DMS79 (cell line): Measurements from ENCODE around the gene SERINC5.
A peak's percentile ranks its signal among the peaks of the same experiment; 100 is the strongest.
"Not testable (repeated sequence)": the region's sequence is repeated elsewhere in the genome, so short reads cannot be mapped to it uniquely, and the experiment has no call there.

Source experiments
- DNase-seq: peaks from one replicate; lab custom pipeline; 2025; lab: John Stamatoyannopoulos, UW

Gene SERINC5

DNA sequence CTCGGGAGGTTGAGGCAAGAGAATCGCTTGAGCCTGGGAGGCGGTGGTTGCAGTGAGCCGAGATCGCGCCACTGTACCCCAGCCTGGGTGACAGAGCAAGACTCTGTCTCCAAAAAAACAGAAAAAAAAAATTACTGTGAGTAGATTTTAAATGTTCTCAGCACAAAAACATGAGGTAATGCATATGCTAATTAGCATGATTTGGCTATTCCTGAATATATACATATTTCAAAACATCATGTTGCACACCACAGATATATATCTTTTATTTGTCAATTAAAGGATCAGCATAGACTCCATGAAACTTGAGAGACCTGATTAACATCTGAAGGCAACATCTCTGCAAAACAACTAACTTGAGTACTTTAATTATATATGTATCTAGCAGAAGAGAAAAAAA lies 117.4 kb downstream of the SERINC5 start:
- no peak for DNase-seq

DNA sequence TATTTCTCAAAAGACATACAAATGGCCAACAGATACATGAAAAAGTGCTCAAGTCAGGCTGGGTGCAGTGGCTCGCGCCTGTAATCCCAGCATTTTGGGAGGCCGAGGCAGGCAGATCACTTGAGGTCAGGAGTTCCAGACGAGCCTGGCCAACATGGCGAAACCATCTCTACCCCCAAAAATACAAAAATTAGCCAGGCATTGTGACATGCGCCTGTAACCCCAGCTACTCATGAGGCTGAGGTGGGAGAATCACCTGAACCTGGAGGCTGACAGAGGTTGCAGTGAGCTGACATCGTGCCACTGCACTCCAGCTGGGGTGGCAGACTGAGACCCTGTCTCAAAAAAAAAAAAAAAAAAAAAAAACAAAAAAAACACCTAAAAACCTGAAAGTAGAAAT lies 119.0 kb downstream of the SERINC5 start:
- not testable (repeated sequence) for DNase-seq

DNA sequence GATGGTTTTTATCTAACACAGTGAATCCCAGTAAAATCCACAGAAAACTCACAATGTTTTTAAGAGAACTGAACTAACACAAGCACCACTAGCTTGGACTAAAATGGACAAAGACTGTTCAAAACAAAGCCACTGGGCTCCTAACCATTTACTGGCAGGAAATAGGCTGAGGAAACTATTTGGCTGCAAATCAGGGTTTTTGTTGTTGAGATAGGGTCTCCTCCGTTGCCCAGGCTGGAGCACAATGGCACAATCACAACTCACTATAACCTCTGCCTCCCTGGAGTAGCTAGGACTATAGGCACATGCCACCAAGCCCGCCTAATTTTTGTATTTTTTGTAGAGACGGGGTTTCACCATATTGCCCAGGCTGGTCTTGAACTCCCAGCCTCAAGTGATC lies 121.0 kb downstream of the SERINC5 start:
- no peak for DNase-seq

DNA sequence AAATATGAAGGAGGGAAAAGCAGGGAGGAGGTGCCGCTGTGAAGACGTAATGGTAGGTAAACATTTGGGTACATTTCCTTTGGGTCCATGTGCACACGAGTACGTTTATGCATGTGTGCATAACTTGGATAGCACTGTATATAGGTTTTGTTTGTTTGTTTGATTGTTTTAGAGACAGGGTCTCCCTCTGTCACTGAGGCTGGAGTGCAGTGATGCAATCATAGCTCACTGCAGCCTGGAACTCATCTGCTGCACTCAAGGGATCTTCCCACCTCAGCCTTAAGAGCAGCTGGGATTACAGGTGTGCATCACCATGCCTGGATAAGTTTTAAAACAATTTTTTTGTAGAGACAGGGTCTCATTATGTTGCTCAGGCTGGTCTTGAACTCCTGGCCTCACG lies 126.7 kb downstream of the SERINC5 start:
- DNase-seq, result no peak

DNA sequence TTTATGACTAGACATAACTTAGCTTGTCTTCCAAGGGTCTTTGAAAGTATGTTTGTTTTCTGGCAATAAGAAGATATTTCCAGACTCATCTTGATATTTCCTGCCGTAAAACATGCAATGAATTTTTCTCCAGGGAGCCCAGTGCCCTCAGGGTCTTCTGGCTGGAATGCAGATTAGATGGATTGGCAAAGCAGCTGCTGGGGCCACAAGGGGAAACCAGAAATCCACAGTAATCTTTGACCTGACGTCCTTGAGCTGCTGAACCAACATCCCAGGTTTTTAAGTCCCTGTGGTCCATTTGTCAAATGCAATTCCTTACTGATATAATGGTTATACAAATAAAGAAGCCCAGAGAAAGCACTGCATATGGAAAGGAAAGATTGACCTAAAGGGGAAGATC lies 127.7 kb downstream of the SERINC5 start:
- no peak for DNase-seq

DNA sequence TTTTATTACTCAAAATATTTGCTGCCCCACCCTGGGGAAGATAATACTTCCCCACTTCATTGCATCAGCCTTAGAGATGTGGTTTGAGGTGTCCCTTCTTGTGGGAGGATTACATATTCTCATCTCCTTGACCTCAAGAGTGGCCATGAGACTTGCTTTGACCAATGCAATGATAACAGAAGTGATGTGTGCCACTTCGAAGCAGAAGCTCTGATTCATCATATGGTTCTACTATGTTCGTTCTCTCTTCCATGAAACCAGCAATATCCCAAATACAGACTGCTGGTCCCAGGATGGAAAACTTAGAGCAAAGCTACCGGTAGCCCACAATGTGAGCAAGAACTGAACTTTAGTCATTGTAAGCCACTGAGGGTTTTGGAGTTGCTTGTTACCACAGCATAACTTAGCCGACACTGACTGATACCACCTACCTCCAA lies 128.7 kb downstream of the SERINC5 start:
- no peak for DNase-seq

DNA sequence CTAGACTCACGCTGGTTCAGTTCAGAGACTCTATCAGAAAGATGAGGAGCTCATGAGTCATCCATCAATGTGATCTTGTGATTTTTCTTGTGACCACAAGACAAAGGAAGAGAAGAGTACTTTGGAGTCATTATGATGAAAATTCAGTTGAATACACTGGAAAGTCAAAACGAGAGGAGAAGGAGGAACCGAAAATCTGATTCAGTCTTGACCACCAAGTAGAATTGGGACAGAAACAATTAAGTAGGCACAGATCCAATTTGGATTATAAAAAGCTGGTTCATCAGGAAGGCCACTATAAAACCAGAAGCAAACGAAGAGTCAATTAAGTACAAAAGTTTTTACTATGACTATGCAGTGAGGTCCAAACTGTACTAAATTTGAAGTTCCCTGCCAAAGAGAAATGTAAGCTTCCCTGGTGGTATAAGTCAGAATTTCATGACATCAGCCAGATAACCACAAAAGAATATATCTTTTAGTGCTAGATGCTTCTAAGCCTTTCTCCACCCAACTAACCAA lies 129.8 kb downstream of the SERINC5 start:
- no peak for DNase-seq

DNA sequence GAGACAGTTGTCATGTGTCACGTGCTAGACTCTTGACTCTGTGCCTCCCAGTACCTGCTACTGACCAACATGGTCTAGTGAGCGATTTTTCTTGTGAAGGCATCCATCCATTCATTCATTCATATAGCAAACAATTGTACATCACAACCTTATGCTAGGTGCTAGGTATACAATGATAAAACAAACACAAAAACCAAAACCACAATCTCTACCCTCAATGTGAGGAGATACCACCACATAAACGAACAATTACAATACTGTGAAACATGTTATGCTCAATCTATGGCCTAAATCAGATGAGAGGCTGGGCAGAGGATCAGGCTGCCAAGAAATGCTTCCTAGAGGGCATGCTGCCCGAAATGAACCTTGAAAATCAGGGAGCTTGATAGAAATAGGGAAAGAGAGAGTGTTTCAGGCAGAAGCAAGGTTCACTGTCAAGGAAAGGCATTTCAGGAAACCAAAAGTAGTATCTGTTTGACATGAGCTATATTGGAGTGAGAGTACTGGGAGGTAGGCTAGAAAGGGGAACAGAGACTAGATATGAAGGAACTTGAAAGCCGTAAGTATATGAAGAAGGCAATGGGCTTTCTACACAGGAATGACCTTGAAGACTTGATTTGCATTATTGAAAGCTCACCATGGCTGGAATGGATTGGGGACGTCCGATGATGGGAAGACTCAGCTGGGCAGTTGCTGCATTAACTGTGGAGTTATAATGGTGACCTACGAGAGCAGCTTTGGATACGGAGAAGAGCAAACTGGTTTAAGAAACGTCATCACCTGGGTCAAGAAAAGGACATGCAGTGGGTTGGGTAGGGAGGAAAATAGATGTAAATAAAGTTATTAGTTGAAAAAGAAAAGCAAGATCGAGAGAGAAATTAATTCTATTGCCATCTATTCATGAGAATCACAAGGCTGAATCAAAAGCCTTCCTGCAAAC lies 130.6 kb downstream of the SERINC5 start:
- DNase-seq, result no peak

DNA sequence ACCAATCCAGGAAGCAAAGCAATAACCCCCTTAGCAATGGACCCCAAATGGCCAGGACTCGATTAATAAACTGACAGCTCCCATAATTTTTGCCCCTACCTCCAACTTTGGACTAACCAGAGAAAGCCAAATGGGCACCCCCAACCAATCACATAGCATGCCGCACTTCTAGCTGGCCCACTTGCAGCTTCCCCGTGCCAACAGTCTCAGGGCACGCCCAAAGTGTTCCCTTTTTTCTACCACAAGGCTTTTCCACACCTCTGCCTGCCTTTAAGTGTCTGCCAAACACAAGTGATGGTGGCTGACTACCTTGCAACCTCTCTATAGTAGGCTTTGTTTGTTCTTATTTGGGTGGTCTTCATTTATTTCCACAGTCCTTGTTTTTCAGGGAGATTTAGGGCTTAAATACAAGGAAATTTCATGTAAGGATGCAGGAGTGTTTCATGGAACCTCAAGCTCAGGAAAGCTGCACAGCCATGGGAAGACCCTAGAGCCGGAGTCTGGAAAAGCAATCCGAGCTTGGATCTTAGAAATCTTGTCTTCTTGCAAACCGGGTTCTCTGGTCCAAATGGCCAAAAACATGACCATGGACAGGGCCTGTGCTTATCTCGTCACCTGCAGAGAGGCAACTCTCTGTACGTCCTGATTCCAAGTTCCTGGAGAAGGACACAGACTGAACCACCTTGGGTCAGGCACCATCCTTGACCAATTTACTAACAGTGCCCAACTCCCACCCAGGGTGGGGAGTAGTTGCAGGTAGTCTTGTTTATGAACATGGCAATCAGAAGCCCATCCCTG lies 131.5 kb downstream of the SERINC5 start:
- DNase-seq, result no peak

DNA sequence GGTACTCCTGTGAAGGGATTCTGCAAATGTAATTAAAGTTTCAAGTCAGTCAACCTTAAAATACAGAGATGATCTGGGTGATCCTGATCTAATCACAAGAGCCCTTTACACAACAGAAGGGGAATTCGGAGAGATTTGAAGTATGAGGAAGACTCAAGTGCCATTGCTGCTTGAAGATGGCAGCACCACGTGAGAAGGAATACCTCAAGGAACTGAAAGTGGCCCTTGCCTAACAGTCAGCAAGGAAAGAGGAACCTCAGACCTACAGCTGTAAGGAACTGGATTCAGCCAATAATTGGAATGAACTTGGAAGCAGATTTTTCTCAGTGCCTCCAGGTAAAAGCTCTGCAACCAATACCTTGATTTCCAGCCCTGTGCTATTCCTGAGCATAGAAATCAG lies 133.3 kb downstream of the SERINC5 start:
- DNase-seq, result no peak

DNA sequence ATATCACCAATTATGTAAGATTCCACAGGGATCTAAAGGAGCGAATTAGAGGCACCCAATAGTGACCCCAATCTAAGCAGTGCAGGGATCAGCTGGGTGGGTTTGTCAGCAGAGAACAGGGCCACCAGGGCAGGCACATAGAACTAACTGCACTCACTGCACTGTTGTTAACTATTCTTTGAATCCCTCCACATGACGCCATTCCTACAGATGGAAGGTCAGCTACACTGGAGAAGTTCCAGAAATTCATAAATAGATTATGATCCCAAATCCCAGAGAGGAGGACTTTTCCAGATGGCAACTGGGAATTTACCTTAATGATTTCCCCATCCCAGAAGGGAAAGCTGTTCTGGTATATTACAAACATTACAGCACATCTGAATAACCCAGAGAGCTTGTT lies 136.5 kb downstream of the SERINC5 start:
- DNase-seq, result no peak

DNA sequence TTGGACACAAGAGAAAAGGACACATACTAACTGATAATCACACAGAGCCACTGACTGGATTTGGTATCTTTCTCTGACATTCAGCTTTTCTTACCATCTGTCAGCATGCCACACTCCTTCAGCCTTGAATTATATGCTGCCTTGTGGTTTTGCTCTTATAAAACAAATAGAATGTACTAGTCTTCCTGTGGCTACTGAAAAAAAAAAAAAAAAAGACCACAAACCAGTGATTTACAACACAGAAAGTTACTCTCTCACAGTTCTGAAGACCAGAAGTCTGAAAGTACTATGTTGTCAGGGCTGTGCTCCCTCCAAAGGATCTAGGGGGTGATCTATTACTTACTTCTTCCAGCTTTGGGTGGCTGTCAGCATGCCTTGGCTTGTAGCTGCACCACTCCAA lies 138.4 kb downstream of the SERINC5 start:
- DNase-seq, result no peak

DNA sequence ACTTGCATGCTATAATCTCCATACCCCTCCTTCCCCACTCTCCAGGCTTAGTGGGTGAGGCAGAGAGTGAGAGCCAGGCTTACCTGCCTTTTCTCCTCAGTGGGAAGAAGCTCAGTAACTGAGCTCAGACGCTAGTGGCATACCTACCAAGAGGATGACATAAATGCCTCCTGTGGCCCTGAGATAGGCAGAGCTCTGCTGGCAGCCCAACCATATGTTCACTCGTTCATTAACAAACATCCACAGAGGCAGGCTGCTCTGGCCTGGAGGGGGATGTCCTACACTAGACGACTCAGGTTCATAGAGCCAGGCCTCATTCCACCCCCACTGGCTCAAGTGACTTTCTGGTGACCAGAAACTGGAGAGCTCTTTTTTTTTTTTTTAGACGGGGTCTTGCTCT lies 139.4 kb downstream of the SERINC5 start:
- no peak for DNase-seq

DNA sequence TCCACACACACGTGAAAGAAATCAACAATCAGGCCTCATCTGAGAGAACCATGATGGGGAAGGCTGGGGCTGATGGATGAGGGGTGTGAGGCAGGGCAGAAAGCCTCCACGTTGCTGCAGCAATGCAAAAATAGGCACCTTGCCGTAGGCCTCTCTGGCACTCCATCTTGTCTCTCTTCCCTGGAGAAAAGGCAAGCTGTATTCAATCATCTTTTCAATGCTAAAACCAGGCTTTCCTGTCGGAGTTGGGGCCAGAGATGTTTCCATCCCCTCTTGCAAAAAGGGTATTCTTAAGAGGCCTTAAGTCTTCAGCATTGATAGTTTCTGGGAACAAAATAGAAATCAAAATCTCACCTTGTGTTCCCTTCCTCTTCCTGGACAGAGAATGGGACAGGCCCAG lies 139.8 kb downstream of the SERINC5 start:
- DNase-seq, result no peak

DNA sequence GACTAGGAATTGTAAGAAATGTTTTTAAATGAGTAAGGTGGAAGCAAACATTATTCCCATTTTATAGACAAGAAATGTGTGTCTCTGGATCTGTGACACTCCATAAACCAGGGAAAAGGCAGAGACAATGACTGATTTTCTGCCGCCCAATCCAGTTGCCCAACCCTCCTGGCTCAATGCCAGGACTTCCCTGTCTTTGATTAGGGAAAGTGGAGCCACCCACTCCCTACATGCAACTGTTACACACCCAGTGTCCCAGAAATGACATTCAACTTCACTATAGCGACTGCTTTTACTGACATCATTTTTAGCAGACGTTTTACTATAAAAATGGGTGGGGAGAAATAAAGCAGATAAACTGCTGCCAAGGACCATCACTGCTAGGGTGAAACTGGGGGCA lies 141.0 kb downstream of the SERINC5 start:
- DNase-seq, result no peak

DNA sequence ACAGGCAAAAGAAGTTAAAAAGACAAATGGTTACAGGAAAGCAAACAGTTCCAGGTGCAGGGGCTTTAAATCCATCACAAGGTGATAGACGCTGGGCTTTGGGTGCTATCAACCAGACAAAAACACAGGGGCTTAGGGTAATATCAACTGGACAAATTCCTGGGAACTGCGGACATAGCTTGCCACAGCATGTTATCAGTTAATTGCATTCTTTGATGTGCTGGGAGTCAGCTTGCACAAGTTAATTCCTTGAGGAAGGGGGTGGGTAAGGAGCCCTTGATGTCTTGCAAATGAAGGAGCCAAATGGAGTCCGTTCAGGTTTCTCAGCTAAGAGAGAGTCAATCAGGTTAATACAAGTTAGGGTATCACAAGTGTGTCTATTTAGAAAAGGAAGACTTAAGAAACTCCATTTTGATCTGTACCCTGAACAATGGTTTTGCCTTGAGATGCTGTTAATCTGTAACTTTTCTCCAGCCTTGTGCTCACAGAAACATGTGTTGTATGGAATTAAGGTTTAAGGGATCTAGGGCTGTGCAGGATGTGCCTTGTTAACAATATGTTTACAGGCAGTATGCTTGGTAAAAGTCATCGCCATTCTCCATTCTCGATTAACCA lies 144.4 kb downstream of the SERINC5 start:
- not testable (repeated sequence) for DNase-seq

DNA sequence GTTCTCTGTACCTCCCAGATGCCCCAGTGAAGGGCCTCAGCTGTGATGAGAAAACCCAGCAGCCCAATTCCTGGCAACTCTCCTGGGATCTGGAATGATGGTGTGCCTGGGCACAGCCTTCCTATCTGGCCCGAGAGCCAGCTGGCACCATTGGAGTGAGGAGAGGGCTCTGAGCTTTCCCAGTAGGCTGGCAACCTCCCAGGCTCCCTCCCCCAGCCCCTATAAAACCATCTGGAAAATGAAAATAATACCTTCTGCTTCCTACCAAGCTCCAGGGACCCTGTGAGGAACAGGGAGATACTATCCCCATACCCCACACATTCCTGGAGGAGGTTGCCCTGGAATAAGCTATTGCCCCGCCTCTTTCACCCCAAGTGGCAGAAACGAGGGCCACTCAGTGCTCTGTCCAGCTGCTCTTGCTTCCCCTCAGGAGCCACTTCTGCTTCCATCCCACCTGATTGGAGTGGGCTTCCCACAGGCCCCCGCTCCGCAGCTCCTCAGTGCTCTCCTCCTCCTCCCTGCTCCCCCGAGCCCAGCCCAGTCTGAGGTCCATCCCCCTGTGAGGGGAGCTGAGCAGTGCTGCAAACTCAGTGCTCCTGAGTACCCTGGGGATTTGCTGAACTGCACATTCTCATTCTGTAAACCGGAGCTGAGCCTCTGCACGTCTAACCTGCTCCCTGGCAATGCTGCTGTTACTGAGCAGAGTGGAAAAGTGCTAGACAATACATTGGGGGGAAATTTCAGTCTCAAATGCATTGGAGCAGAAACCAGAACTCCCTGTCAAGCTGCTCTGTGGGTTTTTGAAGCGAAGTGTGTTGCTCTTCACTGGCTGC lies 146.0 kb downstream of the SERINC5 start:
- peak; percentile 83 for DNase-seq

DNA sequence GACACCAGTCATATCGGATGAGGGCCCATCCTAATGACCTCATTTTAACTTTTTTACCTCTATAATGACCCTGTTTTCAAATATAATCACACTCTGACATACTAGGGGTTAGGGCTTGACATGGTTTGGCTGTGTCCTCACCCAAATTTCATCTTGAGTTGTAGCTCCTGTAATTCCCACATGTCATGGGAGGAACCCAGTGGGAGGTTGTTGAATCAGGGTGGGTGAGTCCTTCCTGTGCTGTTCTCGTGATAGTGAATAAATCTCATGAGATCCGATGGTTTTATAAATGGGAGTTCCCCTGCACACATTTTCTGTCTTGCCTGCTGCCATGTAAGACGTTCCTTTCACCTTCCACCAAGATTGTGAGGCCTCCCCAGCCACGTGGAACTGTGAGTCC lies 148.9 kb downstream of the SERINC5 start:
- no peak for DNase-seq

DNA sequence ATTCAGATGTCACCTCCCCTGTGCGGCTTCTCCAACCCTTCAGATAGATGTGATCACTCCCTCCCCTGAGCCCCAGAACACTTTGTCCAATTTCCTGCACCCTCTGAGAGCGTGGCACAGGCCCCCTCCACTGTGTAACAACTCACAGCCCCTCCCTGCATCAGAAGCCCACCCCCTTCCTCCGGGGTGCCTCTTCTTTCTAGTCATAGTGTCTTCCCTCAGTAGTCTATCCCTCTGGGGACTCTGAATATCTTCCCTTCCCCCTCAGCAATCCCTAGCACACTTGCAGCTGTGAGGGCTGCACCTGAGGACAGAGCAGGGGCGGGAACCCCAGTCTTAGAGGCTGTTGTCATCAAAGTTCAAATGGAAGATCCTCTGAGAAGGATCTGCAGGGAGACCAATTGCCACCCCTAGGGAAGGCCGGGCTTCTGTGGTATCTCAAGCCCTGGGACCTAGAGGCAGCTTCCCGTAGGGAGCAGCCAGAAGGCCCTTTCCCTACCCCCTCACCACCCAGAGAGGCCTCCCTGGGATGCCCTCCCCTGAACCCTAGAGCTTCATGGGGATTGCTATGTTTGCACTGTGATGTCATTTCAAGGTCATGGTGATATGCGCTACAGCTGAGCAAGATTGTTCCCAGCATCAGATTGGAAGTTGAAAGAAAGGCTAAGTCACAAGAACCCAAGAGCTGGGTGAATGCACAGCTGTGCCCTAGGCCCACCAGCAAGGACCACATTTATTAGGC lies 150.0 kb downstream of the SERINC5 start:
- DNase-seq, result no peak

DNA sequence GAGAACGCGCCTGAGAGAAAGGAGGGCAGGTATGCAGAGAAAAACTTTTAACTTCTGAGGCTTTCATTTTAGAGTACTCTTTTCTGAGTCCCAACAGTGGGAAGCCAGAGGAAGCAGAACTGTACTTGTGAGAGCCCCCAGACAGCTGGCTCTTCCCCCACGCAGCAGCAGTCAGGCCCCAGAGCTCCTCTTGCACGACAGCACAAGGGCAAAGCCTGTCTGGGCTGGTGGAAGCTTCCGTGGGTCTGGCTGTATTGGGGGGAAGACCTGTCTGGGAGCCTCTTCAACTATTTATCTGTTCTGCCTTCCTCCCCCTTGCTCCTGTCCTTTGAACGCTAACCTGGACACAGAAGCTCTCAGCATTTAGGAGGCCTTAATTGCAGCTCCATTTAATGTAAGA lies 152.5 kb downstream of the SERINC5 start:
- DNase-seq, result no peak

DNA sequence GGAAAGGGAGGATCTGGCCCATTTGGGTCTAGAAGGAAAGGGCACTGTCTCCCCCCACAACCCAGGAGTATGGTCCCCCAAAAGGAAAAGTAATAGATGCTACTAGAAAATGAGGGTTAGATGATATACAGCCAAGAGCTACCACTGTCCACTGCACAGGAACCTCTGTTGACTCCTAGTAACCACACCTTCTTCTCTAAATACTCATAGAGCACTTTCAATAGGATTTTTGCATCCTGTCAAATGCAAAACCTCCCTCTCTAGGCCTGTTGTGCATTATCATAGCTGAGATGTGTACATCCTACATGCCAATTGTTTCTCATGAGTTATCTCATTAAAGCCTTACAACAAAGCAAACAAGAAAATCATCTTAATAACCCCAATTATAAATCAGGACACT lies 153.9 kb downstream of the SERINC5 start:
- DNase-seq, result no peak
